Measurements from ENCODE around the gene SGMS1. TPM values are rescaled to one million over a fixed set of nuclear protein-coding genes. Genes with fewer than 3 reads are reported as not detected.

Gene SGMS1
- polyA plus RNA-seq, 1 donor from 2014 or later, result 8.0 TPM

- TF ChIP-seq POLR2AphosphoS5 (IDR thresholded peaks at IDR 0.05), result no peak
- TF ChIP-seq EP300 (conservative IDR thresholded peaks at IDR 0.05; ENCODE audit: poor library complexity, severe bottlenecking), result no peak
- no peak for TF ChIP-seq CTCF (IDR thresholded peaks at IDR 0.05; ENCODE audit: poor library complexity, severe bottlenecking)
- TF ChIP-seq MXI1 (conservative IDR thresholded peaks at IDR 0.05; ENCODE audit: poor library complexity, severe bottlenecking), result no peak
- TF ChIP-seq TAF1 (IDR thresholded peaks at IDR 0.05; ENCODE audit: low read depth), result no peak
- TF ChIP-seq EZH2 (IDR thresholded peaks at IDR 0.05; ENCODE audit: borderline replicate concordance, insufficient read depth, low read length, poor library complexity, severe bottlenecking), result no peak
- TF ChIP-seq RAD21 (conservative IDR thresholded peaks at IDR 0.05), result no peak
- TF ChIP-seq REST (IDR thresholded peaks at IDR 0.05; ENCODE audit: borderline replicate concordance), result no peak
- TF ChIP-seq SMC3 (conservative IDR thresholded peaks at IDR 0.05; ENCODE audit: poor library complexity), result no peak
- Histone ChIP-seq H3K79me2 (replicated peaks; ENCODE audit: insufficient read depth, low read length) (peaks cover 15% of the 10 kb centered on the region), H3K4me2 (ENCODE audit: low read length) (no peak overlapping the region), H2AFZ (ENCODE audit: low read depth, low read length) (no peak overlapping the region), H3K9me3 (ENCODE audit: low read length) (no peaks in the 10 kb centered on the region), H3K36me3 (ENCODE audit: insufficient read depth, low read length) (no peaks in the 10 kb centered on the region), H3K9me2 (ENCODE audit: insufficient read depth, low read length) (no peaks in the 10 kb centered on the region), H3K27me3 (ENCODE audit: insufficient read depth, low read depth, low read length) (no peaks in the 10 kb centered on the region), H4K20me1 (ENCODE audit: insufficient read depth) (no peaks in the 10 kb centered on the region), H3K4me3 (ENCODE audit: low read length) (no peak overlapping the region), H3K9ac (ENCODE audit: low read length) (no peak overlapping the region), H3K27ac (ENCODE audit: low read length) (no peak overlapping the region), H3F3A (ENCODE audit: insufficient read depth, low read length, poor library complexity, severe bottlenecking) (no peaks in the 10 kb centered on the region)
These were observed 9.2 kb downstream of the SGMS1 start for GRCh38 chr10:50614444-50615137.

- Histone ChIP-seq H3K9me2 (ENCODE audit: insufficient read depth, low read length) (no peaks in the 10 kb centered on the region), H3K9ac (ENCODE audit: low read length) (no peak overlapping the region), H3K79me2 (replicated peaks; ENCODE audit: insufficient read depth, low read length) (peaks cover 10% of the 10 kb centered on the region), H3K9me3 (ENCODE audit: low read length) (no peaks in the 10 kb centered on the region), H3K36me3 (ENCODE audit: insufficient read depth, low read length) (no peaks in the 10 kb centered on the region), H3K27ac (ENCODE audit: low read length) (no peak overlapping the region), H4K20me1 (ENCODE audit: insufficient read depth) (no peaks in the 10 kb centered on the region), H3K4me3 (ENCODE audit: low read length) (no peak overlapping the region), H3K4me2 (ENCODE audit: low read length) (no peak overlapping the region), H2AFZ (ENCODE audit: low read depth, low read length) (no peak overlapping the region), H3F3A (ENCODE audit: insufficient read depth, low read length, poor library complexity, severe bottlenecking) (no peaks in the 10 kb centered on the region), H3K27me3 (ENCODE audit: insufficient read depth, low read depth, low read length) (no peaks in the 10 kb centered on the region)
- TF ChIP-seq REST (IDR thresholded peaks at IDR 0.05; ENCODE audit: borderline replicate concordance) (no peak), TAF1 (IDR thresholded peaks at IDR 0.05; ENCODE audit: low read depth) (no peak), SMC3 (conservative IDR thresholded peaks at IDR 0.05; ENCODE audit: poor library complexity) (no peak), CTCF (IDR thresholded peaks at IDR 0.05; ENCODE audit: poor library complexity, severe bottlenecking) (no peak)
These were observed 9.9 kb downstream of the SGMS1 start for GRCh38 chr10:50613726-50614443.

Data from neural cell (in vitro differentiated cells).